ENCODE results near the gene NTM. TPM values are rescaled to one million over a fixed set of nuclear protein-coding genes. Genes with fewer than 3 reads are reported as not detected.

NTM gene
- total RNA-seq, 1 experiment from 2014 or later: 8.6 TPM

GRCh38 chr11:131841028-131841427, 470.6 kb downstream of the NTM start:
- no TSS peak for BruUV-seq (replicated peaks)
- Histone ChIP-seq H3K4me3 (ENCODE audit: low read depth, low read length, poor library complexity, severe bottlenecking) (no peak overlapping the region), H3K27me3 (replicated peaks; ENCODE audit: insufficient read depth, low read depth, low read length, poor library complexity) (peaks cover 45% of the 10 kb centered on the region), H3K27ac (ENCODE audit: low read depth, low read length, poor library complexity, severe bottlenecking) (no peak overlapping the region), H3K4me1 (ENCODE audit: insufficient read depth, low read length, poor library complexity, severe bottlenecking) (no peaks in the 10 kb centered on the region), H3K36me3 (ENCODE audit: insufficient read depth, low read length, poor library complexity, severe bottlenecking) (no peaks in the 10 kb centered on the region), H3K9me3 (ENCODE audit: low read depth, low read length, poor library complexity, severe bottlenecking) (peaks cover 5% of the 10 kb centered on the region)
- ChIA-PET CTCF (no interaction called here), POLR2A (ENCODE audit: low non-redundant PET) (no interaction called here)
- TF ChIP-seq CTCF (conservative IDR thresholded peaks at IDR 0.05; ENCODE audit: low read depth, low read length) (no peak), EZH2 (IDR thresholded peaks at IDR 0.05; ENCODE audit: borderline replicate concordance, low read depth, low read length, poor library complexity, severe bottlenecking) (no peak)
- no peak for DNase-seq (ENCODE audit: low spot score)
- intact Hi-C loops (cut with micrococcal nuclease; ENCODE audit: unreplicated experiment): no loop called here

- H3K4me1 ChIP-seq (ENCODE audit: insufficient read depth, low read length, poor library complexity, severe bottlenecking): no peaks in the 10 kb centered on the region
- TF ChIP-seq EZH2 (IDR thresholded peaks at IDR 0.05; ENCODE audit: borderline replicate concordance, low read depth, low read length, poor library complexity, severe bottlenecking): no peak
- no peak for TF ChIP-seq CTCF (conservative IDR thresholded peaks at IDR 0.05; ENCODE audit: low read depth, low read length)
- DNase-seq (ENCODE audit: low spot score): no peak
- peaks cover 5% of the 10 kb centered on the region for H3K9me3 ChIP-seq (ENCODE audit: low read depth, low read length, poor library complexity, severe bottlenecking)
- H3K4me3 ChIP-seq (ENCODE audit: low read depth, low read length, poor library complexity, severe bottlenecking): no peak overlapping the region
- H3K27me3 ChIP-seq (replicated peaks; ENCODE audit: insufficient read depth, low read depth, low read length, poor library complexity): peaks cover 46% of the 10 kb centered on the region
- intact Hi-C loops (cut with micrococcal nuclease; ENCODE audit: unreplicated experiment): no loop called here
- POLR2A ChIA-PET (ENCODE audit: low non-redundant PET): no interaction called here
- CTCF ChIA-PET: no interaction called here
- no peaks in the 10 kb centered on the region for H3K36me3 ChIP-seq (ENCODE audit: insufficient read depth, low read length, poor library complexity, severe bottlenecking)
- no peak overlapping the region for H3K27ac ChIP-seq (ENCODE audit: low read depth, low read length, poor library complexity, severe bottlenecking)
- BruUV-seq (replicated peaks): no TSS peak
Measured at GRCh38 chr11:131841925-131842635, 471.7 kb downstream of the NTM start.

GRCh38 chr11:131845255-131845654, 474.8 kb downstream of the NTM start:
- TF ChIP-seq EZH2 (IDR thresholded peaks at IDR 0.05; ENCODE audit: borderline replicate concordance, low read depth, low read length, poor library complexity, severe bottlenecking): no peak
- no peak for TF ChIP-seq CTCF (conservative IDR thresholded peaks at IDR 0.05; ENCODE audit: low read depth, low read length)
- H3K27me3 ChIP-seq (replicated peaks; ENCODE audit: insufficient read depth, low read depth, low read length, poor library complexity): peaks cover 63% of the 10 kb centered on the region
- H3K9me3 ChIP-seq (ENCODE audit: low read depth, low read length, poor library complexity, severe bottlenecking): peaks cover 5% of the 10 kb centered on the region
- POLR2A ChIA-PET (ENCODE audit: low non-redundant PET): no interaction called here
- no peak overlapping the region for H3K4me3 ChIP-seq (ENCODE audit: low read depth, low read length, poor library complexity, severe bottlenecking)
- intact Hi-C loops (cut with micrococcal nuclease; ENCODE audit: unreplicated experiment): no loop called here
- H3K36me3 ChIP-seq (ENCODE audit: insufficient read depth, low read length, poor library complexity, severe bottlenecking): no peaks in the 10 kb centered on the region
- H3K4me1 ChIP-seq (ENCODE audit: insufficient read depth, low read length, poor library complexity, severe bottlenecking): no peaks in the 10 kb centered on the region
- no peak for DNase-seq (ENCODE audit: low spot score)
- H3K27ac ChIP-seq (ENCODE audit: low read depth, low read length, poor library complexity, severe bottlenecking): no peak overlapping the region
- no TSS peak for BruUV-seq (replicated peaks)
- CTCF ChIA-PET: no interaction called here
